Head of caudate nucleus (tissue), 42 donors: Measurements from ENCODE around the gene ENTPD2.
A peak's percentile ranks its signal among the peaks of the same experiment; 100 is the strongest.
"Not testable (repeated sequence)": the region's sequence is repeated elsewhere in the genome, so short reads cannot be mapped to it uniquely, and the experiment has no call there.

ENCODE experiments used
- DNase-seq, 42 donors: peaks; one replicate each; pipeline versions ENCODE4 v3.0.0 to v3.0.0-alpha.2; 2020 to 2021; ENCODE audit warnings: mixed read lengths in 7 of 42
- intact Hi-C: fragments of 100-400 bp; cut with DNase I; formaldehyde crosslinking; loops from one replicate; pipeline ENCODE4 v1.15.0; 2022

The ENTPD2 gene

DNA sequence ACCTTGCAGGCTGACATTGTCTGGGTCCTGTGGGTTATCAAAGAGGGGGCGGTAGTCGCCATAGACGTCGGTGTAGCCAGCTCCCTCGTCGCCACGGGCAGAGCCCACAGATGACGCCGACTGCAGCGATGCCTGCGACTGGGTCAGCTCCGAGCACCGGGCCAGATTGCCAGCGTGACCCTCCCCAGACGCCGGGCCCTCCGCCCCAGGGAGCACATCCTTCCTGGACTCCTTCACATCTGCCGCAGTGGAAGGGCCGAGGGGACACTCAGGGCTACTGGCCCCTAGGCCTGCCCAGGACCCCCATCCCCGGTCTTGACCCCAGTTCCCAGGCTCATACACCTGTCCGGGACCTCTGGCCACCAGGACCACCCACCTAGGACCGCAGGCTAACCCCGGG, 39.7 kb downstream of the ENTPD2 start:
- no peak for DNase-seq
- intact Hi-C loops, result no loop called here

DNA sequence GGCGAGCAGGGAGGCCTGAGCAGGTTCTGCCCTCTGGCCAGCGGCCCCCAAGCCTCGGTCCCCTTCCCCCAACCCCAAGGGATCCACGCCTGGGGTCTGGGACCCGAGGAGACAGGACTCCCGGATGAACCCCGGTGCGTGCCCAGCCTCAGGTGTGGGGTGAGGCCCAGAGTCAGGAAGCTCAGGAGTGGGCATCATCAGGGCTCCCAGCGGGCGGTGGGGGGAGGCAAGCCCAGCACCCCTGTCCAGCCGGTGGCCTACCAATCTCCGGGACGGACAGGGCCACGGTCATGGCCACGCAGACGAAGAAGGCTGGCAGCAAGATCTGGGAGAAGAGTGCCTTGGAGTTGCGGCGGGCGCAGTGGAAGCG, 40.3 kb downstream of the ENTPD2 start:
- DNase-seq, result no peak
- intact Hi-C loops, result no loop called here

DNA sequence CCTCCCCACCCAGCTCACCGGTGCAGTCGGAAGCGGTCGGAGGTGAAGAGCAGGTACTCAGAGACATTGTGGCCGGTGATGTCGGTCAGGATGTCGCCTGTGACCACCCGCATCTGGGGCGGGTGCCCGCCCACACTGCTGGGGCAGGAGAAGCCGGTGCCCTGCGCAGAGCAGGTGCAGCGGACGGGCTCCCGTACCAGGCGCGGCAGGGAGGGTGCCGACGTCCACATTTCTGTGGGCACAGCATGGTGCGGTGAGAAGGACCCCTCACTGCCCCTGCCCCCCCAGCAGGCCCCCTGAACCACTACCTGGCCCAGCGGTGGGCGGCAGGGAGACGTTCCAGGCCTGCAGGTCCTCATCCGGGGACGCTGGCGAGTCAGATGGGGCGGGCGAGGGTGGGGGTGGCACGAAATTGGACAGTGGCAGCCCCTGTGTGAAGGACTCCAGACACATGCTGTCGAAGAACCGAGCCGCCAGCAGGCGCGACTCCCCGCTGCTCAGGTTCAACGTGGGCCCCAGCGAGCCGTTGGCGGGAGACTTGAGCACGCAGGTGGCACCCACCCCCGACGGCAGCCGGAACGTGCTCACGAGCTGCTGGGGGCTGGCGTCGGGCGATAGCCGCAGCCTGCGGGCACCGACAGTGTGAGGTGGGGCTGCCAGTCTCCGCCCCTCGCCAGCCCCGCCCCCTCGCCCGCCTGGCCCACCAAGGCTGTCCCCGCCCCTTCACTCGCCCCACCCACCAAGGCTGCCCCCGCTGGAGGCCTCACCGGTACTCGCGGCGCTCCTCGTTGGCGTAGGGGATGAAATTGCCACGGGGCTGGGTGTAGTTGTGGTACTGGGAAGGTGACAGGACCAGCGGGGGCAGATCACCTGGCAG, 40.9 kb downstream of the ENTPD2 start:
- intact Hi-C loops, result no loop called here
- DNase-seq, result peak in 8 of 42 donors; percentile 43 to 70 (median 56)

DNA sequence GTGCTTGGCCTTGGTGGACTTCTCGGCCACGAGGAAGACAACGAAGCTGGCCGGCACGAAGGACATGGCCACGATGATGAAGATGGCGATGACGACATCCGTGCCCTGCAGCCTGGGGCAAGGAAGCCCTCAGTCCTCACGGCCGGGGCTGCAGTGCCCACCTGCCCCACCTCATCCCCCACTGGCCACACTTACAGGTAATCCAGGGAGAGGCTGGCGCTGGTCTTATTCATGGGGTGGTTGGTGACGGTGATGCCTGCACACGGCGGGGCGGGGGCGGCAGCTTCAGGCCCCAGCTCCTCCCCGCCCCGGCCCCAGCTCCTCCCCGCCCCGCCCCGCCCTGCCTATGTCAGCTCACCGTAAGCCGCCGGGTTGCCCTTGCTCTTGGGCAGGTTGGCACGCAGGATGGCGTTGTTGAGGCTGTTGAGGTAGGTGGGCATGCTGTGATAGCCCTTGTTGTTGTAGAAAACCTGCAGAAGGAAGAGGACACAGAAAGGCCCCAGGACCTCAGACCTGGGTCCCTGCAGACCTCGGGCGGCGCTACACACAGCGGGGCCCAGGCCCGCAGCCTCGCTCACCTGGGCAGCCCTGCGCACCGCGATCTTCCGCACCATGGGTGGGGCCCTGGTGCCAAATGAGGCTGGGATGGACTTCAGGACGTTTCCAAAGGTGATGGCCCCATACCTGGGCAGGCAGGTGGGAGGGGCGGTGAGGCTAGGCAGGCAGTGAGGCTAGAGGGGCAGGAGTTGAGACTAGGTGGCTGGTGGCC, 41.8 kb downstream of the ENTPD2 start:
- intact Hi-C loops, result no loop called here
- no peak for DNase-seq

DNA sequence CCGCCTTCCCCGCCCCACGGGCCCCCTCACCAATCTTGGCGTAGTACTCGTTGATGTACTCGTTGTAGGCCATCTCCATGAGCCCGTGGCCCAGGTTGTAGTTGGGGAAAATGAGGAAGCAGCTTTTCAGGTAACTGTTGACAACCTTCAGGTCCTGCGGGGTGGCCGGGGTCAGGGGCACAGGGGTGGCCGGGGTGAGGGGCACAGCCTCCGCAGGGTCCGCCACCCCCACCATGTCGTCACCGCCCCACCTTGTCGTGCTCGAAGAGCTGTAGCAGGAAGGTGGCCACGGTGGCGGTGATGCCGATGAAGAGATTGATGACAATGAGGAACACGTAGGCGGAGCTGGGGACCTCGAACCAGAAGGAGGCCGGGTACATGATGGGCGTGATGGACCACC, 42.7 kb downstream of the ENTPD2 start:
- DNase-seq, result no peak
- intact Hi-C loops, result no loop called here

DNA sequence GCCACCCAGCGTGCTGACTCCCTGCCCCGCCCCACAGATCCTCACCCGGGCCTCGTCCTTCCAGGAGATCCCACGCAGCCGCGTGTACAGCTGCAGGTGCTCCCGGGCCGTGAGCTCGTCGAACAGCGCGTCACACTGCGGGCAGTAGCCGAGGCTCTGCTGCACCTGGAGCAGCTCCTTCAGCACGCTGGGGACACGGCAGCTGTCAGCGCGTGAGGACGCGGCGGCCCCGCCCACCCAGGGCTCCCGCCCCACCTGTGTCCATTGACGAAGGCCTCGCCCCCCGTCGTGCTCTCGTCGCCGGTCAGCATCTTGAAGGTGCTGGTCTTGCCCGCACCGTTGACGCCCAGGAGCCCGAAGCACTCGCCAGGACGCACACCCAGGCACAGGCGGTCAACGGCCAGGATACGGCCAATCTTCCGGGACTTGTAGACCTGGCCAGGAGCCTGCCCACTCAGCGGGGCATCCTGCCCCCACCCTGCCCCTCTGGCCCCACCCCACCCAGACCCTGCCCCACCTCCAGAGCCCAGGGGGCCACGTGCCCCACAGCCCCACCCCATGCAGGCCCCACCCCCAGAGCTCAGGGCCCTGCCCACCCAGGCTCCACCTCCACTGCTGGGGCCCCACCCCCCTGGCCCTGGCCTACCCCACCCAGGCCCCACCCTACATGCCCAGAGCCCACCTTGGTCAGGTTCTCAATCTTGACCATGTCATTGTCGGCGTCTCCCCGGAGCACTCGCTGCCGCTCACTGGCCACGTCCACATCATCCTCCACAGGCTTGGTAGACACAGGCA, 43.7 kb downstream of the ENTPD2 start:
- intact Hi-C loops, result no loop called here
- no peak for DNase-seq

DNA sequence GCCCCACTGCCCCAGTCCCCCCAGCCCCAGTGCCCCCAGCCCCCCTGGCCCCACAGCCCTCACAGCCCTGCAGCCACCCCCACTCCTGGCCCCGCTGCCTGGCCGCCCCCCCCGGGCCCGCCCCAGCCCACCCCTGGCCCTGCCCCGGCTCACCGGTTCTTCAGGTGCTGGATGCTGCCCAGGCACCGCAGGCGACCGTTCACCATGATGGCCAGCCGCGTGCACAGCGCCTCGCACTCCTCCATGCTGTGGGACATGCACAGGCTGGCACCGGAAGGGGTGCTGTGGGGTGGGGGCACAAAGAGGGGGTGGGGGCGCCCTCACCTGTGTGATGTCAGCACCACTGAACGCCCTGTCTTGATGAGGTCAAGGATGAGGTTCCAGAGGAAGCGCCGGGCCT, 44.6 kb downstream of the ENTPD2 start:
- DNase-seq, result no peak
- intact Hi-C loops, result no loop called here

DNA sequence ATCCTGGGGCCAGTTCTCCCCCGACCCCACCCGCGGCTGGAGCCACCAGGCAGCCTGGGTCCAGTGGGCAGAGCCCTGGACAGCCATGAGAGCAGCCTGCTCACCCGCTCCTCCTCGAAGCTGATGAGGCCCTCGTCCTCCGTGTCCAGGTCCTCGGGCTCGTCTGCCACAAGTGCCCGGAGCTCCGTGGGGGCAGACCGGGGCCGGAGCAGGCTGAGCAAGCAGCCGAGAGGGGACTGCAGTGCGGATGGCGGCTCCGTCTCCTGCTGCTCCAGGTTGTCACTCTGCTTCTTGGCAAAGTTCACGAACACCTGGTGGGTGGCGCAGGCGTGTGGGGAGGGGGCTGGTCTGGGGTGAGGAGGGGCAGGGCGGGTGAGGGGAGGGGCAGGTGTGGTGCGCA, 45.5 kb downstream of the ENTPD2 start:
- DNase-seq, result no peak
- intact Hi-C loops, result no loop called here

DNA sequence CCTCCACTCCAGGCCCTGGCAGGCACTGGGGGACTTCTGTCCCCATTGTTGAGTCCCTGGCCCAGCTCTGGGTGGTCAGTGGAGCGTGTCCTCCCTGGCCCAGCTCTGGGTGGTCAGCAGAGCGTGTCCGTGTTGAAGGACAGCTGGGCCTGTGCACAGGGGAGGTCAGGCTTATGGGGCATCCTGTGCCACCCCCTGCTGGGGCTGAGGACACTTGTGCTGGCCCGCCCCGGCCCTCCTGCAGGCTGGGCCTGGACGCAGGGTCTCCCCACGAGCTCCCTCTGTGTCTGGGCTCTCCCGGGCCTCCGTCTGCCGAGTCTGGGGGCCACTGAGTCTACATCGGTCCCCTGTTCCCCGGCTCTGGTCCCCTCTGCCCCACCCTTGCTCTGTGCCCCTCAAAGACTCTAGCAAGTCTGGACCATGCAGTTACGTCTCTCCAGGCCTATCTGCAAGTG, 46.0 kb downstream of the ENTPD2 start:
- intact Hi-C loops, result no loop called here
- no peak for DNase-seq

DNA sequence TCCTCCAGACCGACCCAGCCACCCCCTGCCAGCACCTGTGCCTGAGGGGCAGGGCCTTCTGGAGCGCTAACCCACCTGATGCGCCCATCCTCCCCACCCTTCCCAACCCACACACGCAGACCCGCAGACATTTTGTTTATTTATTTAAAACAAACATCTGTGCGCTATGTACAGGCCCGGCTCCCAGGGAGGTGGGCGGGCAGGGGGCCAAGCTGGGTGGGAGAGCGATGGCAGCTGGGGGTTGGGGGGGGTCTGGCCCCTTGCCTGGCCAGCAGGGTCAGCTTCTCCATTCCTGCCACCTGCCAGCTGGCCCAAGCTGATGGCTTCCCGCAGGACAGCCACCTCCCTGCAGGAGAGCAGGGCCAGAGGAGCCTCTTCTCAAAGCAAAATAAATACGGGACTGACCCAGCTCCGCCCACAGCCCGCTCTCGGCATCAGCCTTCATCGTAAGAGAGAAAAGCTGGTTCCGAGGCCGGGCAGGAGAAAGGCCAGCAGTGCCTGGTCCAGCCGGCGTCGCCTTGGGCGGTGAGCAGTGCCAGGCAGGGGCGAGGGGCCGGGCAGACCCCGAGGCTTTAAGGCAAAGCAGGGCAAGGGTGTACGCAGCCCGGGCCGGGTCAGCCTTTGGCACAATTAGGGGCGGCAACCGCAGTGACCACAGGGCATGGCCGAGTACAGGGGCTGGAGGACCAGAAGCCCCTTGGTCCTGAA, 46.6 kb downstream of the ENTPD2 start:
- peak in 1 of 42 donors; percentile 13 for DNase-seq
- intact Hi-C loops, result no loop called here

DNA sequence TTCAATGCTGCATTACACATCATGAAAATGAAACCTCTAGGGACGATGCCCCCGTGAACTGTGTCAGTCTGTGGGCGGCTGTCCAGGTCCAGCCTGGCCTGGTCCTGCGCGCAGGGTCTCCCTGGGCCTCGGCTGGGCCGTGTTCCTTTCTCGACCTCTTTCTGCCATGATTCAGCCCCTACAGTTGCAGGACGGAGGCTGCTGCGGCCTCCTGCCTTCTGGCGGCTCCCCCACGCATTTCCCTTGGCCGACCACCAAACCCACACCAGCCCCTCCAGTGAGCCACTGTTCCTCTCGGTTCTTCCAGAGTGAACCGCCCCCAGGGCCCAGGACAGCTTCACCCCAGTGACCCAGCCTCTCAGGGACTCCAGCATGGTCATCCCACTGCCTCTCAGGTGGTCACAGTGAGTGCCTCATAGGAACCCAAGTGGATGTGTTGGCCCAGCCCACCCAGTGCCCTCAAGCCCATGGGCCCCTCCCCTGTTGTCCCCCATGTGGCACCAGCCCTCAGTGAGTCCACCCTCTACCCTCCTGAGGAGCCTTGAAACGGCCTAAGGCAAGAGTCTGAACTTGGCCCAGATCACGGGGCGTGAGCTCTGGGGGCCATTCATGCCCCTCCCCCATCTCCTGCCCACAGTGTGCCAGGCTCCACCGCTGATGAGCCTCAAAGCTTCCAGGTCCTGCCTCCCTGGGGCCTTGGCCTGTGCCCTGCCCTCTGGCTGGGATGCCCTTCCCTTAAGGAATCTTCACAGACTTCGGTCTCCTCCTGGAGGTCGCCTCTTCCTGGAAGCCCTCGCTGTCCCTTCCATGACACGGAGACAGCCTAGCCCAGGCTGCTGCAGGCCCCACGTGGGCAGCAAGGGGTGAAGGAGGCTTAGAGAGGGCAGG, 47.5 kb downstream of the ENTPD2 start:
- intact Hi-C loops, result no loop called here
- DNase-seq, result peak in 4 of 42 donors; percentile 28 to 56 (median 30)

DNA sequence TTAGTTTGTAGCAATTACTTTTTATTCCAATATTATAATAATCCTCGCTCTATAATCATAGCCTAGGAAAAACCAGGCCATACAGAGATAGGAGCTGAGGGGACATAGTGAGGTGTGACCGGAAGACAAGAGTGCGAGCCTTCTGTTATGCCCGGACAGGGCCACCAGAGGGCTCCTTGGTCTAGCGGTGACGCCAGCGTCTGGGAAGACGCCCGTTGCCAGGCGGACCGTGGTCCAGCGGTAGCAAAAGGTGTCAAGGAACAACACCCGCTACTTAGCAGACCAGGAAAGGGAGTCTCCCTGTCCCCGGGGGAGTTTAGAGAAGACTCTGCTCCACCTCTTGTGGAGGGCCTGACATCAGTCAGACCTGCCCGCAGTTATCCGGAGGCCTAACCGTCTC, 49.6 kb downstream of the ENTPD2 start:
- intact Hi-C loops, result not testable (repeated sequence)
- peak in 20 of 42 donors; percentile 43 to 81 (median 60) for DNase-seq

DNA sequence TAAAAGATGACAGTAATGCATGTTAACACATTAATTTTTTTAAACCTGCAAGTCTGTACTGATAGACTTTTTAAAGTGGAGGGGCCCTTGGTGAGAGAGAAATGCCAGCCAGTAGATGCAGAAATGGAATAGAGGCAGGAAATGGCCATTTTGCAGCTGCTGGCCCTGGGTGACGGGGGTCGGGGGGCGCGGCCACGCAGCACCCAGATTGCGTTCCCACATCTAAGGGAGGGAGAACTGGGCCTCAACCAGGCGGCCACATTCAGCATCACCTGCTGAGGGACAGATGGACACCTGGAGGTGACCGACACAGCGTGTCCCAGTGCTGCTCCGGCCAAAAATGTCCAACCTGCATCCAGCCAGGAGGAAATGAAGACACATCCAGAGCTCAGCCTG, 51.2 kb downstream of the ENTPD2 start:
- intact Hi-C loops, result no loop called here

DNA sequence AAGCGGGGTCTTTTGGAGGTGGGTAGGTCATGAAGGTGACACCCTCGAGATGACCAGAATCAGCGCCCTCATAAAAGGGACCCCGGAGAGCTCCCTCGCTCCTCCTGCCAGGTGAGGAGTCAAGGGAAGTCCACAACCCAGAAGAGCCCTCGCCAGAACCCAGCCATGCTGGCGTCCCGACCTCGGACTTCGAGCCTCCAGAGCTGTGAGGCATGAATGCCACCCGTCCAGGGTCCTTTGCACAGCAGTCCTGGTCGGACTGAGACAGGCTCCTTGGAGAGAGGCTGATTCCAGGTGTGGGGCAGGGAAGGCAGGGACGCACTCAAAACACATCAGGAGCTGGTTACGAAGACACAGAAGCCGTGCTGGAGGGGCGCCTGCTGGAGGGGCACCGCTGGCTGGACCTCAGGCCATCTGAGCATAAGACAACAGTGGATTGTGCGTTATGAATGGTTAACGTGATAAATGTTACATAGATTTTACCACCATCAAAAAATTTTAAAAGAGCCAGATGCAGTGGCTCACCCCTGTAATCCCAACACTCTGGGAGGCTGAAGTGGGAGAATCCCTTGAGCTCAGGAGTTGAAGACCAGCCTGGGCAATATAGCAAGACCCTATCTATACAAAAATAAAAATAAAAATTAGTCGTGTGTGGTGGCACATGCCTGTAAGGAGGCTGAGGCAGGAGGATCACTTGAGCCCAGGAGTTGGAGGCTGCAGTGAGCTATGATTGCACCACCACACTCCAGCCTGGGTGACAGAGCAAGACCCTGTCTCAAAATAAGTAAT, 51.8 kb downstream of the ENTPD2 start:
- DNase-seq, result no peak
- intact Hi-C loops, result no loop called here

More for the DNA sequence above, 51.2 kb downstream of the ENTPD2 start:
- DNase-seq, result no peak

DNA sequence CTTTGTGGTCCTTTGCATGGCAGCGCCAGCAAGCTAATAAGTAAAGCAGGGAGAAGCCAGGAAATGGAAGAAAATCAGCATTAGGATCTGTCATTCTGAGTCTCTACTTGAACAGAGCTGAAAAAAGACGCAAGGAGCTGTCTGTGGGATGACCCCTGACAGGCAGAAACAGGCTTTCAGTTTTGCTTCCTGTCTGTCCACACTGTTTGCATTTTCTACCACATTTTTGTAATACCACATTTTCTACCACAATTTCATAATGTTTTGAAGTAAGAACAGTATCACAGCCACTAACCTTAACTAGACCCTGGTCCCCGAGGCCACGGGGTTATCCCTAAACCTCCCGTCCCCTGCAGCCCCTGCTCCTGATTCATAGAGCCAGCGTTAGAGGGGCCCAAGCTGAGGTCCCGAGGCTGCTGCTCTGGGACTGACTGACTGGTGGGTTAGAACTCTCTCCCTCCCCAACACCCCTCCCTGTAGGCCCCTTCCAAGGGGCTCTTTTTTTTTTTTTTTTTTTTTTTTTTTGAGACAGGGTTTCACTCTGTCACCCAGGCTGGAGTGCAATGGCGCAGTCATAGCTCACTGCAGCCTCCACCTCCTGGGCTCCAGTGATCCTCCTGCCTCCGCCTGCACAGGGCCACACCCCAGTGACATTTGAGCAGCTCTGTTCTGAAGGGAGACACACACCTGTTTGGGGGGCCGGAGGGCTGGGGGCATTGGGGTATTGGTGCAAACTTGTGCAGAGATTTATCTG, 53.5 kb downstream of the ENTPD2 start:
- intact Hi-C loops, result no loop called here
- no peak for DNase-seq
